Left lung (tissue), 10 donors: ENCODE measurements around the gene F2RL2. TPM values are rescaled to one million over a fixed set of nuclear protein-coding genes. Genes with fewer than 3 reads are reported as not detected.
A peak's percentile ranks its signal among the peaks of the same experiment; 100 is the strongest.

Source experiments
- ATAC-seq: fragments of 200-7000 bp; cut with Tn5 transposase; one replicate; pipeline ENCODE4 v1.9.1; 2020; ENCODE audit warnings: moderate library complexity
- DNase-seq, 4 donors: peaks; one replicate each; pipeline ENCODE4 v3.0.0-alpha.2; 2013 to 2020
- H3K27ac ChIP-seq, 2 donors: fragments of 200-600 bp; sonication (generic) in 1 of 2; one replicate each; pipeline versions ENCODE4 v1.5.0 to v1.8.0; 2020 to 2021
- H3K27me3 ChIP-seq, 2 donors: fragments of 200-600 bp; sonication (generic) in 1 of 2; one replicate each; pipeline versions ENCODE4 v1.5.0 to v1.8.0; 2020 to 2021
- H3K36me3 ChIP-seq, 2 donors: fragments of 200-600 bp; sonication (generic) in 1 of 2; one replicate each; pipeline versions ENCODE4 v1.5.0 to v1.8.0; 2020 to 2021
- H3K4me1 ChIP-seq, 2 donors: fragments of 200-600 bp; one replicate each; pipeline ENCODE4 v1.8.0; 2021
- H3K4me3 ChIP-seq, 2 donors: fragments of 200-600 bp; sonication (generic) in 1 of 2; one replicate each; pipeline versions ENCODE4 v1.5.0 to v1.8.0; 2020 to 2021; ENCODE audit warnings: mild to moderate bottlenecking in 1 of 2
- H3K9me3 ChIP-seq, 2 donors: fragments of 200-600 bp; sonication (generic) in 1 of 2; one replicate each; pipeline versions ENCODE4 v1.5.0 to v1.8.0; 2020 to 2021
- intact Hi-C, 2 donors: fragments of 100-400 bp; cut with DNase I; formaldehyde crosslinking; loops; one replicate each; pipeline versions ENCODE4 v1.11.2 to v1.14.2; 2022
- polyA plus RNA-seq, 6 donors: library from polyadenylated mRNA; unstranded; fragments of 120-200 nt; gene quantifications; one replicate each; pipeline ENCODE4 v1.2.1, GENCODE V29; 2013; ENCODE audit not compliant: insufficient read length in 6 of 6
- total RNA-seq, 2 donors: library from RNA; stranded (reverse); fragmentation: NEBNext Ultra II Directional; extraction: Animal tissue kit (Norgen Biotek cat#: 25700); gene quantifications; one replicate each; pipeline ENCODE4 v1.2.1, GENCODE V29; 2021
- TF ChIP-seq, protein P1 (sequence below), 2 donors: fragments of 200-600 bp; sonication (generic) in 1 of 2; IDR thresholded peaks; one replicate each; pipeline versions ENCODE4 v1.5.0 to v1.8.0; 2021; ENCODE audit warnings: antibody characterized with exemption in 2 of 2
- donor health status: DM: no; HTN: yes; CAD: no.
- donor health status: DM: no; HTN: no; CAD: no.

F2RL2 gene
- total and polyA plus RNA-seq, 8 donors, result 0.10 to 1.8 (median 0.31) TPM

DNA sequence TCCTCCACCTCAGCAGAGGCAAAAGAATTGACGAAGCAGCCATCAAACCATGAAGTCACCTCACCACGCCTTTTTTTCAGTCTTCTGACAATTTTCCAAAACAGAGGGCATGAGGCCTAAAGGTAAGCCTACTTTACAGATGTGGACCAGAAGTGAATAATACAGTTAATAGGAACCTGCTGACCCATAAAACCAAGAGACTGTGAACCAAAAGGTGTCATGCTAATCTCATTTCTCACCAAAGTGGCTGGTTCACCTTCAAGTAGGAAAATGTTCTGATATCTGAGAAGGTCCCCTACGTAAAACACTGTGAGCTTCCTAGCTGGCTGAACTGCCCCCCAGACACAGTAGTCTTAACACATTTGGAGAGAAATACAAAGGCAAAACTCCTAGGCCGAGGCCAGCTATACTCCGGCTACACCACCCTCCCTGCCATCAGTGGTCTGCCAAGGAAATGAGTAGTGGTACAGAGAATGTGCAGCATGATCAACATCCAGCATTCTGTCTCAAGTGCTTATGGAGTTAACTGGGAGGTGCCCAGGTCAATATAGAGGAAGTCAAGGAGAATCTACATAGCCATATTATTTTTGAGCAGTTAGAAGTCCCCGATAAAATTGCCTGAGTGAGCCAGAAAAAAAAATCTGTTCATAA, 19.3 kb upstream of the F2RL2 start:
- Histone ChIP-seq H3K4me3 (no peak overlapping the region), H3K4me1 (peaks cover 0 to 10% of the 10 kb centered on the region in 2 donors), H3K27ac (no peak overlapping the region), H3K9me3 (no peaks in the 10 kb centered on the region), H3K36me3 (peaks cover 0 to 19% of the 10 kb centered on the region in 2 donors), H3K27me3 (no peaks in the 10 kb centered on the region)
- intact Hi-C loops, result no loop called here
- TF ChIP-seq, protein P1, sequence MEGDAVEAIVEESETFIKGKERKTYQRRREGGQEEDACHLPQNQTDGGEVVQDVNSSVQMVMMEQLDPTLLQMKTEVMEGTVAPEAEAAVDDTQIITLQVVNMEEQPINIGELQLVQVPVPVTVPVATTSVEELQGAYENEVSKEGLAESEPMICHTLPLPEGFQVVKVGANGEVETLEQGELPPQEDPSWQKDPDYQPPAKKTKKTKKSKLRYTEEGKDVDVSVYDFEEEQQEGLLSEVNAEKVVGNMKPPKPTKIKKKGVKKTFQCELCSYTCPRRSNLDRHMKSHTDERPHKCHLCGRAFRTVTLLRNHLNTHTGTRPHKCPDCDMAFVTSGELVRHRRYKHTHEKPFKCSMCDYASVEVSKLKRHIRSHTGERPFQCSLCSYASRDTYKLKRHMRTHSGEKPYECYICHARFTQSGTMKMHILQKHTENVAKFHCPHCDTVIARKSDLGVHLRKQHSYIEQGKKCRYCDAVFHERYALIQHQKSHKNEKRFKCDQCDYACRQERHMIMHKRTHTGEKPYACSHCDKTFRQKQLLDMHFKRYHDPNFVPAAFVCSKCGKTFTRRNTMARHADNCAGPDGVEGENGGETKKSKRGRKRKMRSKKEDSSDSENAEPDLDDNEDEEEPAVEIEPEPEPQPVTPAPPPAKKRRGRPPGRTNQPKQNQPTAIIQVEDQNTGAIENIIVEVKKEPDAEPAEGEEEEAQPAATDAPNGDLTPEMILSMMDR (IDR thresholded peaks at IDR 0.05), result no peak
- ATAC-seq, result no peak
- no peak for DNase-seq

DNA sequence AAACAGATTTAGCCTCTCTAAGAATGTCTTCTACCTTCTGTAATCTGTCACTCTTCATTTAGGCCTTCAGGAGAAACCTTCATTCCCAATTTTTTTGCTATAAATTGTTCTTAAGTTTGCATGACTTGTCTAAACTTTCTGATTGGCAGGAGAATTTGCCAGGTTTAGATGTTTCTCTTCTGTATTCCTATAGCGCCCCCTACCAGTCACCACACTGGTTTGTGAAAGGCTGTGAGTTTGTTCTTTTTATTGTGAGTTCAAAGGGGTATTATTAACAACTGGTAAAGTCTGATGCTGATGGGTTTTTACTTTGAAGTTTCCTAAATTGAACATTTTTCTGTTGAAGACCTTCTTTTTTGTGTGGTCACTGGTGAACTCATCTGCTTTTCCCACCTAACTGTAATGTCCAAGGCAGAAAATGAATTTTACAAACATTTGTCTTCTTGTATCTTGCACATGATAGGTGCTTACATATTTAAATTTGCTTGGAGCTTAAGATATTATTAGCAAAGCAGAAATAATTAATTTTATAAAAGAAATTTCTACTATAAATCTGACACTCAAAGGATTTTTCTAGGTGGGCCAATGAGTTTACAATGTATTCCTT, 18.4 kb upstream of the F2RL2 start:
- Histone ChIP-seq H3K27me3 (no peaks in the 10 kb centered on the region), H3K27ac (no peak overlapping the region), H3K4me3 (no peak overlapping the region), H3K36me3 (peaks cover 0 to 15% of the 10 kb centered on the region in 2 donors), H3K4me1 (peaks cover 0 to 10% of the 10 kb centered on the region in 2 donors), H3K9me3 (no peaks in the 10 kb centered on the region)
- intact Hi-C loops, result no loop called here
- TF ChIP-seq, protein P1 (IDR thresholded peaks at IDR 0.05), result peak; percentile 58 to 63
- DNase-seq (peak in 3 of 4 donors; percentile 42 to 64 (median 49)), ATAC-seq (peak; percentile 79)

- Histone ChIP-seq H3K9me3 (no peaks in the 10 kb centered on the region), H3K36me3 (peaks cover 0 to 14% of the 10 kb centered on the region in 2 donors), H3K27ac (no peak overlapping the region), H3K4me3 (no peak overlapping the region), H3K4me1 (peaks cover 0 to 10% of the 10 kb centered on the region in 2 donors), H3K27me3 (no peaks in the 10 kb centered on the region)
- intact Hi-C loops, result no loop called here
- TF ChIP-seq, protein P1 (IDR thresholded peaks at IDR 0.05), result no peak
- ATAC-seq (no peak), DNase-seq (no peak)
These were observed 15.3 kb upstream of the F2RL2 start for GRCh38 chr5:76638479-76638878.

- intact Hi-C loops, result no loop called here
- H3K27ac ChIP-seq, result no peak overlapping the region
- no peak for ATAC-seq
These were observed 14.3 kb upstream of the F2RL2 start for GRCh38 chr5:76637490-76637889.

DNA sequence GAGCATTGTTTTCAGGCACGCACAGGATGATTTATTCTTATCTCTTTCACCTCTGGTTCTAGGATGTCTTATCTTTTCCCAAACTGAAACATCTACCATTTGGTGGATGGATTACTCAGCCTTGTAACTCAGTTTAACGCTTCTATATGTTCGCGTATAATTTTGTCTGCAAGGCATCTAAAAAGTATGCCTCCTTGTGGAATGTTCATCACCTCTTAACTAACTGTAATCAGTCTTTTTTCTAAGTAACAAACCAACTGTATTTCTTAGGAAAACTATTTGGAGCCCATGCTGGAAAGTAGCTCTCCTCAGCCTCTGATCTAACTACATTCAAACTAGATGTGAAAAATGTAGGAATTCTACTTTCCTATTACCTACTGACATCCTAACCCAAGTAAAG, 11.5 kb upstream of the F2RL2 start:
- intact Hi-C loops, result no loop called here
- Histone ChIP-seq H3K4me1 (peaks cover 0 to 10% of the 10 kb centered on the region in 2 donors), H3K36me3 (no peaks in the 10 kb centered on the region), H3K4me3 (no peak overlapping the region), H3K9me3 (no peaks in the 10 kb centered on the region), H3K27me3 (no peaks in the 10 kb centered on the region), H3K27ac (no peak overlapping the region)
- ATAC-seq, result no peak
- TF ChIP-seq, protein P1 (IDR thresholded peaks at IDR 0.05), result no peak
- DNase-seq, result no peak

More at GRCh38 chr5:76637490-76637889, 14.3 kb upstream of the F2RL2 start:
- TF ChIP-seq, protein P1 (IDR thresholded peaks at IDR 0.05), result no peak
- Histone ChIP-seq H3K4me3 (no peak overlapping the region), H3K27me3 (no peaks in the 10 kb centered on the region), H3K4me1 (peaks cover 0 to 10% of the 10 kb centered on the region in 2 donors), H3K9me3 (no peaks in the 10 kb centered on the region), H3K36me3 (peaks cover 0 to 6% of the 10 kb centered on the region in 2 donors)
- DNase-seq, result no peak
